CD4-positive, alpha-beta T cell treated with Interleukin-12 subunit alpha and Interleukin-12 subunit beta, for 1 hour (primary cell): Measurements from ENCODE around the gene DPP10.
"Not testable (repeated sequence)": the region's sequence is repeated elsewhere in the genome, so short reads cannot be mapped to it uniquely, and the experiment has no call there.

Experiments
- DNase-seq: peaks from one replicate; pipeline ENCODE4 v3.0.0-alpha.2; 2020

Gene DPP10

GRCh38 chr2:115327061-115327460 lies 884.6 kb downstream of the DPP10 start:
- DNase-seq, result no peak

- no peak for DNase-seq
These were observed 917.1 kb downstream of the DPP10 start for GRCh38 chr2:115359550-115359949.

GRCh38 chr2:115364093-115364492 lies 921.7 kb downstream of the DPP10 start:
- no peak for DNase-seq

- no peak for DNase-seq
These were observed 927.0 kb downstream of the DPP10 start for GRCh38 chr2:115369400-115369799.

GRCh38 chr2:115374981-115375380 lies 932.5 kb downstream of the DPP10 start:
- DNase-seq, result no peak

GRCh38 chr2:115384399-115384798 lies 942.0 kb downstream of the DPP10 start:
- DNase-seq, result no peak

GRCh38 chr2:115386465-115386864 lies 944.0 kb downstream of the DPP10 start:
- DNase-seq, result no peak

GRCh38 chr2:115389024-115389423 lies 946.6 kb downstream of the DPP10 start:
- no peak for DNase-seq

GRCh38 chr2:115389898-115390565 lies 947.6 kb downstream of the DPP10 start:
- DNase-seq, result no peak

- DNase-seq, result no peak
These were observed 954.1 kb downstream of the DPP10 start for GRCh38 chr2:115396579-115396978.

- DNase-seq, result no peak
These were observed 958.5 kb downstream of the DPP10 start for GRCh38 chr2:115400940-115401339.

GRCh38 chr2:115412501-115412900 lies 970.1 kb downstream of the DPP10 start:
- no peak for DNase-seq

- DNase-seq, result no peak
These were observed 971.4 kb downstream of the DPP10 start for GRCh38 chr2:115413791-115414190.

- DNase-seq, result no peak
These were observed 972.0 kb downstream of the DPP10 start for GRCh38 chr2:115414466-115414865.

GRCh38 chr2:115422004-115422634 lies 979.7 kb downstream of the DPP10 start:
- no peak for DNase-seq

GRCh38 chr2:115427436-115427835 lies 985.0 kb downstream of the DPP10 start:
- DNase-seq, result no peak

- not testable (repeated sequence) for DNase-seq
These were observed 998.3 kb downstream of the DPP10 start for GRCh38 chr2:115440746-115441145.

- no peak for DNase-seq
These were observed 1001.2 kb downstream of the DPP10 start for GRCh38 chr2:115443539-115444185.

- DNase-seq, result no peak
These were observed 1017.6 kb downstream of the DPP10 start for GRCh38 chr2:115460008-115460407.

- DNase-seq, result no peak
These were observed 1038.3 kb downstream of the DPP10 start for GRCh38 chr2:115480741-115481140.

- DNase-seq, result no peak
These were observed 1039.4 kb downstream of the DPP10 start for GRCh38 chr2:115481842-115482241.

- no peak for DNase-seq
These were observed 1041.2 kb downstream of the DPP10 start for GRCh38 chr2:115483666-115484065.

GRCh38 chr2:115484486-115484885 lies 1042.0 kb downstream of the DPP10 start:
- DNase-seq, result no peak

- DNase-seq, result no peak
These were observed 1042.5 kb downstream of the DPP10 start for GRCh38 chr2:115484983-115485382.
